GM23338 (cell line): ENCODE data around the gene PTPRR. TPM values are rescaled to one million over a fixed set of nuclear protein-coding genes. Genes with fewer than 3 reads are reported as not detected.

Experiments used
- ATAC-seq: fragments of 200-7000 bp; cut with Tn5 transposase; 3 replicates; pipeline ENCODE4 v1.9.1; 2020
- DNase-seq: peaks from one replicate; pipeline ENCODE4 v3.0.0-alpha.2; 2015; ENCODE audit warnings: low spot score
- H2AFZ ChIP-seq: fragments of 200-600 bp; sonication (generic); 2 replicates; pipeline ENCODE4 v1.8.0; 2016; ENCODE audit warnings: antibody characterized with exemption, mild to moderate bottlenecking, moderate library complexity
- H3F3A ChIP-seq: fragments of 200-600 bp; sonication (generic); replicated peaks from 2 replicates; pipeline ENCODE4 v1.8.0; 2017; ENCODE audit warnings: antibody characterized with exemption, mixed run types, low read depth
- H3K27ac ChIP-seq: fragments of 200-600 bp; sonication (generic); 2 replicates; pipeline ENCODE4 v1.6.1; 2016; ENCODE audit warnings: low read depth
- H3K27me3 ChIP-seq: fragments of 200-600 bp; sonication (generic); 2 replicates; pipeline ENCODE4 v1.8.0; 2016; ENCODE audit warnings: mild to moderate bottlenecking, mixed run types, moderate library complexity; ENCODE audit not compliant: insufficient read depth
- H3K36me3 ChIP-seq: fragments of 200-600 bp; sonication (generic); 2 replicates; pipeline ENCODE4 v1.8.0; 2016; ENCODE audit warnings: mild to moderate bottlenecking; ENCODE audit not compliant: insufficient read depth
- H3K4me1 ChIP-seq: fragments of 200-600 bp; sonication (generic); 2 replicates; pipeline ENCODE4 v1.8.0; 2016; ENCODE audit warnings: mild to moderate bottlenecking, moderate library complexity; ENCODE audit not compliant: insufficient read depth
- H3K4me2 ChIP-seq: fragments of 200-600 bp; sonication (generic); 2 replicates; pipeline ENCODE4 v1.7.1; 2017; ENCODE audit warnings: mixed run types
- H3K4me3 ChIP-seq: fragments of 200-600 bp; sonication (generic); 2 replicates; pipeline ENCODE4 v1.6.1; 2016; ENCODE audit warnings: mixed run types
- H3K79me2 ChIP-seq: fragments of 200-600 bp; sonication (generic); replicated peaks from 2 replicates; pipeline ENCODE4 v1.8.0; 2017; ENCODE audit warnings: mild to moderate bottlenecking; ENCODE audit not compliant: insufficient read depth
- H3K9me2 ChIP-seq: fragments of 200-600 bp; sonication (generic); 2 replicates; pipeline ENCODE4 v1.8.0; 2017; ENCODE audit not compliant: insufficient read depth
- H4K20me1 ChIP-seq: fragments of 200-600 bp; sonication (generic); replicated peaks from 2 replicates; pipeline ENCODE4 v1.8.0; 2017; ENCODE audit warnings: mild to moderate bottlenecking; ENCODE audit not compliant: insufficient read depth
- H3K27ac Mint-ChIP-seq: 2 replicates; pipeline ENCODE4 v1.8.0; 2020; ENCODE audit warnings: inconsistent platforms, mild to moderate bottlenecking, moderate library complexity, mixed read lengths
- H3K27me3 Mint-ChIP-seq: 3 replicates; pipeline ENCODE4 v1.8.0; 2022; ENCODE audit warnings: low read depth, mild to moderate bottlenecking, moderate library complexity, mixed read lengths, inconsistent platforms; ENCODE audit not compliant: insufficient read depth, poor library complexity
- H3K36me3 Mint-ChIP-seq: 3 replicates; pipeline ENCODE4 v1.8.0; 2021; ENCODE audit warnings: low read depth, mild to moderate bottlenecking, inconsistent platforms, moderate library complexity, mixed read lengths
- H3K4me1 Mint-ChIP-seq: 3 replicates; pipeline ENCODE4 v1.8.0; 2020; ENCODE audit warnings: mild to moderate bottlenecking, inconsistent platforms, mixed read lengths
- H3K4me3 Mint-ChIP-seq: 3 replicates; pipeline ENCODE4 v1.8.0; 2021; ENCODE audit warnings: moderate library complexity, mild to moderate bottlenecking, inconsistent platforms, mixed read lengths
- H3K9me3 Mint-ChIP-seq: 3 replicates; pipeline ENCODE4 v1.8.0; 2020; ENCODE audit warnings: moderate library complexity, mild to moderate bottlenecking, inconsistent platforms, mixed read lengths
- CREB1 ChIP-seq: fragments of 250-450 bp; sonication (Bioruptor Pico); IDR thresholded peaks from 2 replicates; pipeline ENCODE4 v1.5.0; 2020; ENCODE audit warnings: low read depth, mild to moderate bottlenecking, moderate library complexity
- CTCF ChIP-seq, 2 experiments: fragments of 200-600 bp in 1 of 2; sonication (generic) in 1 of 2; conservative IDR thresholded peaks; 2 replicates each; pipeline versions ENCODE4 v1.5.1 to v1.6.1; 2016 to 2017; ENCODE audit warnings: antibody characterized with exemption in 2 of 2, low read depth in 2 of 2, mild to moderate bottlenecking in 2 of 2, moderate library complexity in 1 of 2
- ETS1 ChIP-seq: IDR thresholded peaks from 2 replicates; pipeline ENCODE4 v1.6.1; 2016; ENCODE audit warnings: antibody characterized with exemption
- EZH2 ChIP-seq: fragments of 200-600 bp; sonication (generic); IDR thresholded peaks from one replicate; pipeline ENCODE4 v1.8.0; 2017; ENCODE audit warnings: antibody characterized with exemption, mild to moderate bottlenecking, low read depth; ENCODE audit not compliant: unreplicated experiment
- EZH2phosphoT487 ChIP-seq: fragments of 200-600 bp; sonication (generic); IDR thresholded peaks from one replicate; pipeline ENCODE4 v1.8.1; 2018; ENCODE audit warnings: antibody characterized with exemption; ENCODE audit not compliant: unreplicated experiment
- JUNB ChIP-seq: IDR thresholded peaks from one replicate; pipeline ENCODE4 v1.6.1; 2016; ENCODE audit warnings: antibody characterized with exemption; ENCODE audit not compliant: unreplicated experiment
- NANOG ChIP-seq: IDR thresholded peaks from 2 replicates; pipeline ENCODE4 v1.6.1; 2016; ENCODE audit warnings: antibody characterized with exemption, borderline replicate concordance
- POLR2AphosphoS5 ChIP-seq: IDR thresholded peaks from 2 replicates; pipeline ENCODE4 v1.6.1; 2016; ENCODE audit warnings: antibody characterized with exemption, low read depth
- REST ChIP-seq: IDR thresholded peaks from one replicate; pipeline ENCODE4 v1.6.1; 2018; ENCODE audit warnings: antibody characterized with exemption; ENCODE audit not compliant: unreplicated experiment
- STAT1 ChIP-seq: IDR thresholded peaks from one replicate; pipeline ENCODE4 v1.6.1; 2016; ENCODE audit warnings: antibody characterized with exemption; ENCODE audit not compliant: unreplicated experiment
- ZNF114 ChIP-seq: fragments of 250-450 bp; sonication (Bioruptor Pico); IDR thresholded peaks from 2 replicates; pipeline ENCODE4 v1.5.0; 2020; ENCODE audit warnings: mild to moderate bottlenecking, moderate library complexity
- ZNF331 ChIP-seq: fragments of 250-450 bp; sonication (Bioruptor Pico); IDR thresholded peaks from 2 replicates; pipeline ENCODE4 v1.5.0; 2020; ENCODE audit warnings: low read depth, mild to moderate bottlenecking, moderate library complexity
- ZNF462 ChIP-seq: fragments of 250-450 bp; sonication (Bioruptor Pico); IDR thresholded peaks from 2 replicates; pipeline ENCODE4 v1.5.0; 2020; ENCODE audit warnings: mild to moderate bottlenecking, moderate library complexity
- polyA plus RNA-seq: library from polyadenylated mRNA; unstranded; fragments of >200 nt; fragmentation: Nextera tagmentation; extraction: Ambion mirVana; gene quantifications from 2 replicates; pipeline ENCODE4 v1.2.1, GENCODE V29; 2016
- total RNA-seq: library from RNA; depleted of rRNA; stranded (reverse); fragments of >200 nt; shearing (Covaris generic); gene quantifications from 2 replicates; pipeline ENCODE4 v1.2.3, GENCODE V29; 2014

The PTPRR gene
- total and polyA plus RNA-seq, 2 experiments from 2014 or later: 0.26 to 0.76 TPM

- H3K4me1 Mint-ChIP-seq: peaks cover 21% of the 10 kb centered on the region
Measured at GRCh38 chr12:70815971-70816391, 104.6 kb downstream of the PTPRR start.

More at GRCh38 chr12:70815971-70816391, 104.6 kb downstream of the PTPRR start:
- Histone ChIP-seq H4K20me1 (no peaks in the 10 kb centered on the region), H3K27ac (no peak overlapping the region), H3K4me1 (peaks cover 7% of the 10 kb centered on the region), H3K4me3 (no peak overlapping the region), H3K27me3 (no peaks in the 10 kb centered on the region), H3F3A (no peaks in the 10 kb centered on the region), H3K4me2 (no peak overlapping the region), H3K79me2 (no peaks in the 10 kb centered on the region), H3K9me2 (0 out of 2 replicates have a peak, but pooled peaks cover 2% of the 10 kb centered on the region), H2AFZ (no peak overlapping the region), H3K36me3 (no peaks in the 10 kb centered on the region)
- Mint-ChIP-seq H3K36me3 (peaks cover 15% of the 10 kb centered on the region; the same call in 2 of the 3 replicates), H3K4me3 (no peak overlapping the region), H3K27me3 (no peaks in the 10 kb centered on the region), H3K27ac (no peak overlapping the region), H3K9me3 (peaks cover 14% of the 10 kb centered on the region)
- ATAC-seq: no peak
- TF ChIP-seq EZH2phosphoT487 (no peak), EZH2 (no peak), STAT1 (no peak), POLR2AphosphoS5 (no peak), ZNF331 (CRISPR knock-in tag) (no peak), CTCF (conservative IDR thresholded peaks at IDR 0.05; ENCODE audit: low read depth in 2 of 2) (no peak), REST (no peak), JUNB (no peak), ETS1 (no peak), NANOG (no peak), ZNF114 (CRISPR knock-in tag) (no peak), CREB1 (CRISPR knock-in tag) (no peak), ZNF462 (CRISPR knock-in tag) (no peak)
- no peak for DNase-seq
